ENCODE results near the gene MAP3K8. TPM values are rescaled to one million over a fixed set of nuclear protein-coding genes. Genes with fewer than 3 reads are reported as not detected.

Gene MAP3K8
- polyA plus RNA-seq = 1.9 TPM in 1 of 2 replicates, not detected in the other

DNA sequence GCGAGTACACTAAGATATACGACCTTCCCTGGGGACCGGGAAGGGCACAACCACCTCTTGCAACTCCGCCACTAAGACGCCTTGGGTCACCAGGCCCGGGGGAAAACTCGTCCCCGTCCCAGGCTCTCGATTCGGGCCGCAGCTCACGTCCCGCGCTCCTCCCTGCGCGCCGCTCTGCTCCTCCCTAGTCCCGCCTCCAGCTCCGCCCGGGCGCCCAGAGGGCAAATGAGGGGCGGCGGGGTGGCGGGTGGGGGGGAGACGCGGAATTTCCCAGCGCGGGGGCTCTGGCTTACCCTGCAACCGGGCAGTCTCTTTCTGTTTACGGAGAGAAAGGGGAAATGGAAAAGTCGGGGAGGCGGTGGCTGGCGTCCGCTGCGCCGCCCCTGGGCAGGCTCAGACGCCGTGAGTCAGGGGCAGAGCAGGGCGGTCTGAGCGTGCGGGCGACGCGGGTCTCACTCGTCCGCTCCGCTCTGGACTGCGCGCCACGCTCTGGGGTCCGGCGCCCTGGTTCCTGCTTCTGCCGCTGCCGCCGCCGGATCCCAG is at the start of gene MAP3K8:
MAP3K8 (plus strand) TSS at position 455 of the 543 bp plus-strand sequence. CDS start 4,755 bp downstream, outside the sequence.

Other genes with a start within 250 kb of the MAP3K8 start
- gene MTPAP, start 84.9 kb upstream of the MAP3K8 start, polyA plus RNA-seq = 8.6 and 28.5 TPM in 2 replicates
- gene LYZL2, start 195.6 kb downstream of the MAP3K8 start, polyA plus RNA-seq = not detected in 2 replicates

All from Purkinje cell (primary cell).